ENCODE results near the gene GNAQ. TPM values are rescaled to one million over a fixed set of nuclear protein-coding genes. Genes with fewer than 3 reads are reported as not detected.

The GNAQ gene
- total RNA-seq, 1 experiment from 2014 or later, result 38.2 TPM

DNA sequence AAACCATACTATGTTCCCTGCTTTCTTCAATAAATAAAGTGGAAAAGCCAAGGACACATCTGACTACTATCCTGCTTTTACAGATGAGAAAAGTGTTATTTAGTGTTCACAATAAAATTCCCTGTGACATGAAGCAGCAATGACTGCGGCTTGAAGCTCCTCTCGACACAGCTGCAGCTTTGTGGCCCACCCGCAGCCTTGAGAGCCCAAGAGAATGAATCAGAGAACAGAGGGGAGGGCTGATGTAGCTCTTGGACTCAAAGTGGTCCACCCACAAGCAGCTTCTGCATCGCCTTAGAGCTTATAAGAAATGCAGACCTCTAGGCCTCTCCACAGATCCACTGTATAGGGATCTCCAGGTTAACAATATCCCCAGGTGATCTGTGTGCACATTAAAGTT lies 202.2 kb downstream of the GNAQ start:
- Mint-ChIP-seq H3K9me3 (ENCODE audit: unreplicated experiment) (no peaks in the 10 kb centered on the region), H3K36me3 (ENCODE audit: insufficient read depth, unreplicated experiment) (peaks cover 5% of the 10 kb centered on the region), H3K27me3 (ENCODE audit: insufficient read depth, unreplicated experiment) (no peaks in the 10 kb centered on the region), H3K4me3 (ENCODE audit: unreplicated experiment) (no peak overlapping the region), H3K27ac (ENCODE audit: low read depth, unreplicated experiment) (no peak overlapping the region), H3K4me1 (ENCODE audit: insufficient read depth, unreplicated experiment) (peaks cover 4% of the 10 kb centered on the region)
- intact Hi-C loops (cut with micrococcal nuclease), result no loop called here
- ChIA-PET CTCF (interaction anchor here (1.0 to 2.2 kb wide), 4 partner anchors 12 to 292 kb away, joined by 3 to 13 read pairs (median 3); no protein-coding TSS in a partner anchor), POLR2A (interaction anchor here (0.6 to 1.6 kb wide), 2 partner anchors 12 to 1742 kb away, joined by 3 to 6 read pairs; partner anchors contain the start of gene TLE4)
- BruUV-seq (replicated peaks), result no TSS peak
- TF ChIP-seq, protein P1, sequence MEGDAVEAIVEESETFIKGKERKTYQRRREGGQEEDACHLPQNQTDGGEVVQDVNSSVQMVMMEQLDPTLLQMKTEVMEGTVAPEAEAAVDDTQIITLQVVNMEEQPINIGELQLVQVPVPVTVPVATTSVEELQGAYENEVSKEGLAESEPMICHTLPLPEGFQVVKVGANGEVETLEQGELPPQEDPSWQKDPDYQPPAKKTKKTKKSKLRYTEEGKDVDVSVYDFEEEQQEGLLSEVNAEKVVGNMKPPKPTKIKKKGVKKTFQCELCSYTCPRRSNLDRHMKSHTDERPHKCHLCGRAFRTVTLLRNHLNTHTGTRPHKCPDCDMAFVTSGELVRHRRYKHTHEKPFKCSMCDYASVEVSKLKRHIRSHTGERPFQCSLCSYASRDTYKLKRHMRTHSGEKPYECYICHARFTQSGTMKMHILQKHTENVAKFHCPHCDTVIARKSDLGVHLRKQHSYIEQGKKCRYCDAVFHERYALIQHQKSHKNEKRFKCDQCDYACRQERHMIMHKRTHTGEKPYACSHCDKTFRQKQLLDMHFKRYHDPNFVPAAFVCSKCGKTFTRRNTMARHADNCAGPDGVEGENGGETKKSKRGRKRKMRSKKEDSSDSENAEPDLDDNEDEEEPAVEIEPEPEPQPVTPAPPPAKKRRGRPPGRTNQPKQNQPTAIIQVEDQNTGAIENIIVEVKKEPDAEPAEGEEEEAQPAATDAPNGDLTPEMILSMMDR (IDR thresholded peaks at IDR 0.05; ENCODE audit: unreplicated experiment), result no peak
- DNase-seq (ENCODE audit: unreplicated experiment), result no peak

GRCh38 chr9:77827104-77827784 lies 204.4 kb downstream of the GNAQ start:
- intact Hi-C loops (cut with micrococcal nuclease), result no loop called here
- DNase-seq (ENCODE audit: unreplicated experiment), result no peak
- Mint-ChIP-seq H3K9me3 (ENCODE audit: unreplicated experiment) (no peaks in the 10 kb centered on the region), H3K4me1 (ENCODE audit: insufficient read depth, unreplicated experiment) (peaks cover 4% of the 10 kb centered on the region), H3K4me3 (ENCODE audit: unreplicated experiment) (no peak overlapping the region), H3K27ac (ENCODE audit: low read depth, unreplicated experiment) (no peak overlapping the region), H3K36me3 (ENCODE audit: insufficient read depth, unreplicated experiment) (peaks cover 5% of the 10 kb centered on the region), H3K27me3 (ENCODE audit: insufficient read depth, unreplicated experiment) (no peaks in the 10 kb centered on the region)
- POLR2A ChIA-PET, result interaction anchor here (0.7 kb wide), 1 partner anchor 14 kb away, joined by 3 read pairs; no protein-coding TSS in a partner anchor
- CTCF ChIA-PET, result interaction anchor here (0.6 to 1.2 kb wide), 2 partner anchors 15 to 208 kb away, joined by 3 to 4 read pairs; no protein-coding TSS in a partner anchor
- TF ChIP-seq, protein P1 (IDR thresholded peaks at IDR 0.05; ENCODE audit: unreplicated experiment), result no peak
- no TSS peak for BruUV-seq (replicated peaks)

DNA sequence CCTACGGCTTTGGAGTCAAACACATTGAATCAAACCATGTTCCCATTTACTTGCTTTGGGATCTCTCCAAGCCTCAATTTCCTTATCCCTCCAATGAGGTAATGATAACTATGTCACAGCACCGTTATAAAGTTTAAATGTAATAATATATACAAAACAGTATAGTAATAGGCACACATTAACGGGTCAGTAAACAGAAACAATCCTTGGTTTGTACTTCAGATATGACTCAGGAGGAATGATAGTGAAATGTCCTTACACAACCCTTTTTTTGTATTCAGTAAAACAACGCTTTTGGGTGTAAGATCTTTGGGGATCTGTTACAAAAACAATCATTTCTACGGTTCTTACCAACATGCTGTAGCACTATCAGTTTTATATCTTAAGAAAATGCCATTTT lies 205.0 kb downstream of the GNAQ start:
- TF ChIP-seq, protein P1 (IDR thresholded peaks at IDR 0.05; ENCODE audit: unreplicated experiment), result no peak
- peaks cover 4% of the 10 kb centered on the region for H3K4me1 Mint-ChIP-seq (ENCODE audit: insufficient read depth, unreplicated experiment)
- no peaks in the 10 kb centered on the region for H3K9me3 Mint-ChIP-seq (ENCODE audit: unreplicated experiment)

DNA sequence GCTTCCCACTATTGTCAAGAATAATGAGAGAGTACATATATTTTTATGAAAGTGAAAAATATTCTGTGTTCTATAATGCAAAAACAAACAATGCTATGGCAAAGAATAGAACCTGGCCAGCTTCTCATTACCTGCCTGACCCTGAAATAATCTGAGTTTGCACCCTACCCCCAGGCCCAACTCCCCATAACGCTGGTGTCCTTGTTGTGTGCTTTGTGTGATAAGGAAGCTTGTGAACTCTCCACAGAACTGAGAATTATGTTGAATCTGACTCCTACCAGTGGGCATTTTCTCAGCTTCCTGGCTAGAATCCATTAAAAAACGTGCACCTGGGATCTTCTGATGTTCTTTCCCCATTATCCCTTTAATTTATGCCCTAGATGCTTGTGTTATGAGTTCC lies 205.5 kb downstream of the GNAQ start:
- intact Hi-C loops (cut with micrococcal nuclease), result no loop called here
- DNase-seq (ENCODE audit: unreplicated experiment), result no peak
- no peak overlapping the region for H3K27ac Mint-ChIP-seq (ENCODE audit: low read depth, unreplicated experiment)
- BruUV-seq (replicated peaks), result no TSS peak
- H3K4me3 Mint-ChIP-seq (ENCODE audit: unreplicated experiment), result no peak overlapping the region
- H3K4me1 Mint-ChIP-seq (ENCODE audit: insufficient read depth, unreplicated experiment), result peaks cover 4% of the 10 kb centered on the region
- TF ChIP-seq, protein P1 (IDR thresholded peaks at IDR 0.05; ENCODE audit: unreplicated experiment), result no peak
- H3K9me3 Mint-ChIP-seq (ENCODE audit: unreplicated experiment), result no peaks in the 10 kb centered on the region
- H3K36me3 Mint-ChIP-seq (ENCODE audit: insufficient read depth, unreplicated experiment), result peaks cover 5% of the 10 kb centered on the region
- POLR2A ChIA-PET, result no interaction called here
- no peaks in the 10 kb centered on the region for H3K27me3 Mint-ChIP-seq (ENCODE audit: insufficient read depth, unreplicated experiment)
- CTCF ChIA-PET, result interaction anchor here (0.6 to 1.9 kb wide), 5 partner anchors 9 to 453 kb away, joined by 3 to 6 read pairs (median 3); no protein-coding TSS in a partner anchor

More for the DNA sequence above, 205.0 kb downstream of the GNAQ start:
- ChIA-PET CTCF (interaction anchor here (1.2 to 1.9 kb wide), 3 partner anchors 15 to 209 kb away, joined by 4 to 6 read pairs (median 4); no protein-coding TSS in a partner anchor), POLR2A (no interaction called here)
- Mint-ChIP-seq H3K36me3 (ENCODE audit: insufficient read depth, unreplicated experiment) (peaks cover 5% of the 10 kb centered on the region), H3K4me3 (ENCODE audit: unreplicated experiment) (no peak overlapping the region), H3K27me3 (ENCODE audit: insufficient read depth, unreplicated experiment) (no peaks in the 10 kb centered on the region), H3K27ac (ENCODE audit: low read depth, unreplicated experiment) (no peak overlapping the region)
- no TSS peak for BruUV-seq (replicated peaks)
- DNase-seq (ENCODE audit: unreplicated experiment), result no peak
- intact Hi-C loops (cut with micrococcal nuclease), result no loop called here

All from MCF 10A (cell line).